ENCODE data around the gene EPB41L5. TPM values are rescaled to one million over a fixed set of nuclear protein-coding genes. Genes with fewer than 3 reads are reported as not detected.
"Not testable (repeated sequence)": the region's sequence is repeated elsewhere in the genome, so short reads cannot be mapped to it uniquely, and the experiment has no call there.

Gene EPB41L5
- total RNA-seq, 1 experiment from 2014 or later = 19.0 TPM

DNA sequence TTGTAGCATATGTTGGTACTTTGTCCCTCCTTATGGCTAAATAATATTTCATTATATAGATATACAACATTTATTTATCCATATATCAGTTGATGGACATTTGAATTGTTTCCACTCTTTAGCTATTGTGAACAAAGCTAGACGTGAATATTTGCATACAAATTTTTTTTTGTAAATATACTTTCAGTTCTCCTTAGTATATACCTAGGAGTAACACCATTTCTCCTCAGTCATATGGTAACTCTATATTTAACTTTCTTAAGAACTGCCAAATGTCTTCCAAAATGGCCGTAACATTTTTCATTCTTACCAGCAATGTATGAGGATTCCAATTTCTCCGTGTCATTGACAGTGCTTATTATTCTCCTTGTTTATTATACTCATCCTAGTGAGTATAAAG, 135.8 kb downstream of the EPB41L5 start:
- Mint-ChIP-seq H3K27ac (ENCODE audit: low read depth, unreplicated experiment) (no peak overlapping the region), H3K36me3 (ENCODE audit: insufficient read depth, unreplicated experiment) (peaks cover 22% of the 10 kb centered on the region), H3K4me3 (ENCODE audit: unreplicated experiment) (no peak overlapping the region), H3K27me3 (ENCODE audit: insufficient read depth, unreplicated experiment) (no peaks in the 10 kb centered on the region), H3K9me3 (ENCODE audit: unreplicated experiment) (no peaks in the 10 kb centered on the region), H3K4me1 (ENCODE audit: insufficient read depth, unreplicated experiment) (no peaks in the 10 kb centered on the region)
- no peak for DNase-seq (ENCODE audit: unreplicated experiment)
- POLR2A ChIA-PET = no interaction called here
- TF ChIP-seq, protein P1, sequence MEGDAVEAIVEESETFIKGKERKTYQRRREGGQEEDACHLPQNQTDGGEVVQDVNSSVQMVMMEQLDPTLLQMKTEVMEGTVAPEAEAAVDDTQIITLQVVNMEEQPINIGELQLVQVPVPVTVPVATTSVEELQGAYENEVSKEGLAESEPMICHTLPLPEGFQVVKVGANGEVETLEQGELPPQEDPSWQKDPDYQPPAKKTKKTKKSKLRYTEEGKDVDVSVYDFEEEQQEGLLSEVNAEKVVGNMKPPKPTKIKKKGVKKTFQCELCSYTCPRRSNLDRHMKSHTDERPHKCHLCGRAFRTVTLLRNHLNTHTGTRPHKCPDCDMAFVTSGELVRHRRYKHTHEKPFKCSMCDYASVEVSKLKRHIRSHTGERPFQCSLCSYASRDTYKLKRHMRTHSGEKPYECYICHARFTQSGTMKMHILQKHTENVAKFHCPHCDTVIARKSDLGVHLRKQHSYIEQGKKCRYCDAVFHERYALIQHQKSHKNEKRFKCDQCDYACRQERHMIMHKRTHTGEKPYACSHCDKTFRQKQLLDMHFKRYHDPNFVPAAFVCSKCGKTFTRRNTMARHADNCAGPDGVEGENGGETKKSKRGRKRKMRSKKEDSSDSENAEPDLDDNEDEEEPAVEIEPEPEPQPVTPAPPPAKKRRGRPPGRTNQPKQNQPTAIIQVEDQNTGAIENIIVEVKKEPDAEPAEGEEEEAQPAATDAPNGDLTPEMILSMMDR (IDR thresholded peaks at IDR 0.05; ENCODE audit: unreplicated experiment) = no peak
- intact Hi-C loops (cut with micrococcal nuclease) = no loop called here
- BruUV-seq (replicated peaks) = no TSS peak
- CTCF ChIA-PET = no interaction called here

DNA sequence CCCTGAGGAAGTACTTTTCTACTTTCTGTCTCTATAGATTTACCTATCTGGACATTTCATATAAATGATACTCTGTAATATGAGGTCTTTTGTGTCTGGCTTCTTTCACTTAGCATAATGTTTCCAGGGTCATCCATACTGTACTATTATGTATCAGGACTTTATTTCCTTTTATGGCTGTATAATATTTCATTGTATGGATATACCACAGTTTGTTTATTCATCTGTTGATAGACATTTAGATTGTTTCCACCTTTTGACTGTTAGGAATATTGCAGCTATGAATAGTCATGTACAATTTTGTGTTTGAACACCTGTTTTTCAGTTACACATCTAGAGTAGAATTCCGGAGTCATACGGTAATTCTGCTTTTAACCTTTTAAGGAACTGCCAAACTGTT, 136.5 kb downstream of the EPB41L5 start:
- no TSS peak for BruUV-seq (replicated peaks)
- Mint-ChIP-seq H3K27me3 (ENCODE audit: insufficient read depth, unreplicated experiment) (no peaks in the 10 kb centered on the region), H3K4me1 (ENCODE audit: insufficient read depth, unreplicated experiment) (no peaks in the 10 kb centered on the region), H3K27ac (ENCODE audit: low read depth, unreplicated experiment) (no peak overlapping the region), H3K4me3 (ENCODE audit: unreplicated experiment) (no peak overlapping the region), H3K9me3 (ENCODE audit: unreplicated experiment) (no peaks in the 10 kb centered on the region), H3K36me3 (ENCODE audit: insufficient read depth, unreplicated experiment) (peaks cover 18% of the 10 kb centered on the region)
- intact Hi-C loops (cut with micrococcal nuclease) = no loop called here
- CTCF ChIA-PET = interaction anchor here (0.9 kb wide), 1 partner anchor 16 kb away, joined by 3 read pairs; no protein-coding TSS in a partner anchor
- TF ChIP-seq, protein P1 (IDR thresholded peaks at IDR 0.05; ENCODE audit: unreplicated experiment) = no peak
- DNase-seq (ENCODE audit: unreplicated experiment) = no peak
- POLR2A ChIA-PET = no interaction called here

DNA sequence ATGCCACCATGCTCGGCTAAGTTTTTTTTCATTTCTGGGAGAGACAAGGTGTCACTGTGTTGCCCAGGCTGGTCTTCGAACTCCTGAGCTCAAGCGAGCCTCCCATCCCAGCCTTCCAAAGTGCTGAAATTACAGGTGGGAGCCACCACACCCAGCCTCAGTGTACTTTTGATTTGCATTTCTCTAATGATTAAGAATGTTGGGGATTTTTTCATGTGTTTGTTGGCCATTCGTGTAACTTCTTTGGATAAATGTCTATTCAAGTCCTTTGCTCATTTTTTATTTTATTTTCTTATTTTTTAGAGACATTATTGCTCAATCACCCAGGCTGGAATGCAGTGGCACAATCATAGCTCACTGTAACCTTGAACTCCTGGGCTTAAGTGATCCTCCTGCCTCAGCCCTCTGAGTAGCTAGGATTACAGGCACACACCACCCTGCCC, 137.2 kb downstream of the EPB41L5 start:
- ChIA-PET POLR2A (no interaction called here), CTCF (interaction anchor here (0.6 to 0.9 kb wide), 2 partner anchors 17 to 325 kb away, joined by 3 read pairs; no protein-coding TSS in a partner anchor)
- no peak for DNase-seq (ENCODE audit: unreplicated experiment)
- Mint-ChIP-seq H3K9me3 (ENCODE audit: unreplicated experiment) (no peaks in the 10 kb centered on the region), H3K36me3 (ENCODE audit: insufficient read depth, unreplicated experiment) (peaks cover 14% of the 10 kb centered on the region), H3K4me1 (ENCODE audit: insufficient read depth, unreplicated experiment) (no peaks in the 10 kb centered on the region), H3K27me3 (ENCODE audit: insufficient read depth, unreplicated experiment) (no peaks in the 10 kb centered on the region), H3K27ac (ENCODE audit: low read depth, unreplicated experiment) (no peak overlapping the region), H3K4me3 (ENCODE audit: unreplicated experiment) (no peak overlapping the region)
- TF ChIP-seq, protein P1 (IDR thresholded peaks at IDR 0.05; ENCODE audit: unreplicated experiment) = no peak
- no TSS peak for BruUV-seq (replicated peaks)
- intact Hi-C loops (cut with micrococcal nuclease) = no loop called here

DNA sequence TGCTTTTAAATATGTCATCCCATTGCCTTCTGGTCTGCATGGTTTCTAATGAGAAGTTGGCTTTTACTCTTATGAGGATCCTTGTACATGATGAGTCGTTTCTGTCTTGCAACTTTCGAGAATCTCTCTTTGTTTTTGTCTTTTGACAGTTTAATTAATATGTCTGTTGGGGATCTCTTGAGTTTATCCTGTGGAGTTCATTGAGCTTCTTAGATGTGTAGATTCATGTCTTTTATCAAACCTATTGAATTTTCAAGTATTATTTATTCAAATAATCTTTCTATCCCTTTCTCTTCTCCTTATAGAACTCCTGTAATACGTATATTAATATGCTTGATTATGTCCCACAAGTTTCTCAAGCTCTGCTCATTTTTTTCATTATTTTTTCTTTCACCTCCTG, 142.4 kb downstream of the EPB41L5 start:
- CTCF ChIA-PET = interaction anchor here (0.6 to 1.3 kb wide), 4 partner anchors 20 to 1208 kb away, joined by 3 to 4 read pairs (median 4); no protein-coding TSS in a partner anchor

DNA sequence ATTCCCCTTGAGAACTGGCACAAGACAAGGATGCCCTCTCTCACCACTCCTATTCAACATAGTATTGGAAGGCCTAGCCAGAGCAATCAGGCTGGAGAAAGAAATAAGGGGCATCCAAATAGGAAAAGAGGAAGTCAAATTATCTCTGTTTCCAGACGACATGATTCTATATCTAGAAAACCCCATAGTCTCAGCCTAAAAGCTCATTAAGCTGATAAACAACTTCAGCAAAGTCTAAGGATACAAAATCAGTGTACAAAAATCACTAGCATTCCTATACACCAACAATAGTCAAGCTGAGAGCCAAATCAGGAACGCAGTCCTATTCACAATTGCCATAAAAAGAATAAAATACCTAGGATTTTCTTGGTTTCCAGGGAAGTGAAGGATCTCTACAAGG, 145.8 kb downstream of the EPB41L5 start:
- H3K27me3 Mint-ChIP-seq (ENCODE audit: insufficient read depth, unreplicated experiment); intact Hi-C loops (cut with micrococcal nuclease); BruUV-seq (replicated peaks); H3K9me3 Mint-ChIP-seq (ENCODE audit: unreplicated experiment); DNase-seq (ENCODE audit: unreplicated experiment); H3K36me3 Mint-ChIP-seq (ENCODE audit: insufficient read depth, unreplicated experiment); H3K27ac Mint-ChIP-seq (ENCODE audit: low read depth, unreplicated experiment); H3K4me3 Mint-ChIP-seq (ENCODE audit: unreplicated experiment); H3K4me1 Mint-ChIP-seq (ENCODE audit: insufficient read depth, unreplicated experiment): not testable (repeated sequence)
- ChIA-PET POLR2A (interaction anchor here (0.6 kb wide), 1 partner anchor 13 kb away, joined by 3 read pairs; no protein-coding TSS in a partner anchor), CTCF (interaction anchor here (0.6 to 2.0 kb wide), 3 partner anchors 16 to 125 kb away, joined by 3 to 6 read pairs (median 3); no protein-coding TSS in a partner anchor)

More for the DNA sequence above, 142.4 kb downstream of the EPB41L5 start:
- Mint-ChIP-seq H3K9me3 (ENCODE audit: unreplicated experiment) (no peaks in the 10 kb centered on the region), H3K27ac (ENCODE audit: low read depth, unreplicated experiment) (no peak overlapping the region), H3K36me3 (ENCODE audit: insufficient read depth, unreplicated experiment) (peaks cover 10% of the 10 kb centered on the region), H3K4me3 (ENCODE audit: unreplicated experiment) (no peak overlapping the region), H3K4me1 (ENCODE audit: insufficient read depth, unreplicated experiment) (no peaks in the 10 kb centered on the region), H3K27me3 (ENCODE audit: insufficient read depth, unreplicated experiment) (no peaks in the 10 kb centered on the region)
- no TSS peak for BruUV-seq (replicated peaks)
- POLR2A ChIA-PET = interaction anchor here (0.7 to 0.9 kb wide), 2 partner anchors 15 to 119 kb away, joined by 3 read pairs; no protein-coding TSS in a partner anchor
- intact Hi-C loops (cut with micrococcal nuclease) = no loop called here
- TF ChIP-seq, protein P1 (IDR thresholded peaks at IDR 0.05; ENCODE audit: unreplicated experiment) = no peak
- no peak for DNase-seq (ENCODE audit: unreplicated experiment)

Measured in MCF 10A (cell line).